ENCODE data around the gene GRK5.

- no peak for TF ChIP-seq CTCF (IDR thresholded peaks at IDR 0.05)
- TF ChIP-seq POLR2A (IDR thresholded peaks at IDR 0.05) = no peak
Observed at GRCh38 chr10:119466076-119466475, 258.7 kb downstream of the GRK5 start.
